Measurements from ENCODE around the gene C19orf12.

Gene C19orf12

DNA sequence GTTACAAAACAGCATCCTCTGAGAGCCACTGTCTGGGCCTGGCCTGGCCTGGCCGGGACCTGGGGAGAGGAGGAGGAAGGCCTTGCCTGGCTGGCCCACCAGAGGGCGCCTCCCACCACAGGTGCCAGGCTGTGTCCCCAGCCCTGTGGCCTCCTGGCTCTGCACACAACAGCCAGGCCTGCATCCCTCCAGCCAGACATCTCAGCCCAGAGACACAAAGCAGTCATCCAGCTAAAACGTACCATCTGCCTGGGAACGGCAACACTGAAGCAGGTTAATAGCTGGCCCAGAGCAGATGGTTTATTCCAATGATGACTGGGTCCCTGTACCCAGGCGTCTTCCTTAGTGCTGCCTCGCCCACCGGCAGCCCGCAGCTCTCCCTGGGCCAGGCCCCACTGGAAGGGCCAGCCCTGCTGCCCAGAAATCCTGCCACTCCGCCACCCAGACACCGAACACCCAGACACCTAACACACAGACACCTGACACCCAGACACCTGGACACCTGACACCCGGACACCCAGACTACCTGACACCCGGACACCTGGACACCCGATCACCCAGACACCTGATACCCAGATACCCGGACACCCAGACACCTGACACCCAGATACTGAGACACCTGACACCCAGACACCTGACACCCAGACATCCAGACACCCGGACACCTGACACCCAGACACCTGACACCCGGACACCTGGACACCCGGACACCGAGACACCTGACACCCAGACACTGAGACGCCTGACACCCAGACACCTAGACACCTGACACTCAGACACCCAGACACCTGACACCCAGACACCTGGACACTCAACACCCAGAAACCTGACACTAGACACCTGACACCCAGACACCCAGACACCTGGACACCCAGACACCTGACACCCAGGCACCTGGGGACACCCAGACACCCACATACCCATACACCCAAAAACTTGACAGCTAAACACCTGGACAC, 20.1 kb downstream of the C19orf12 start:
- no peaks in the 10 kb centered on the region for H3F3A ChIP-seq (ENCODE audit: control insufficient read depth, insufficient read depth)
- H3K4me2 ChIP-seq (ENCODE audit: low read length): no peak overlapping the region
- H3K4me1 ChIP-seq (ENCODE audit: control insufficient read depth, low read length): no peaks in the 10 kb centered on the region

DNA sequence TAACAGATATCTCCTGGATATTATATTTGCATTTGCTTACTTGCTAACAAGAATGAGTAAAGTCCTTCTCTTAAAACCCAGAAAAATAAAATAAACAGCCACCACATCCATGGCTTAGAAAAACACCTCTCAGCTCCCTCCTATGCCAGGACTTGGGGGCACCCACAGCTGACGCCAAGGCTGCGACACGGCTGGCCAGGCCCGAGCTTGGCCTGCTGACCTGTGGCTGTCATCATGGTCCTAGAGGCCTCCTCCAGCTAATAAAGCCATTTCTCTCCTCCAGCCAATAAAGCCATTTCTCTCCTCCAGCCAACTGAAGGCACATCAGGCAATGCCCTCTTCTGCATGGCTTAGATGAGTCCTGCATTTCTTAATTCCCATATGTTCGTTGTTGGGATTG, 20.9 kb downstream of the C19orf12 start:
- H3K4me2 ChIP-seq (ENCODE audit: low read length): no peak overlapping the region
- H3K4me3 ChIP-seq (ENCODE audit: low read length): no peak overlapping the region
- H3K27ac ChIP-seq (ENCODE audit: low read depth, low read length): no peak overlapping the region
- H3K4me1 ChIP-seq (ENCODE audit: control insufficient read depth, low read length): no peaks in the 10 kb centered on the region
- TF ChIP-seq, protein P1, sequence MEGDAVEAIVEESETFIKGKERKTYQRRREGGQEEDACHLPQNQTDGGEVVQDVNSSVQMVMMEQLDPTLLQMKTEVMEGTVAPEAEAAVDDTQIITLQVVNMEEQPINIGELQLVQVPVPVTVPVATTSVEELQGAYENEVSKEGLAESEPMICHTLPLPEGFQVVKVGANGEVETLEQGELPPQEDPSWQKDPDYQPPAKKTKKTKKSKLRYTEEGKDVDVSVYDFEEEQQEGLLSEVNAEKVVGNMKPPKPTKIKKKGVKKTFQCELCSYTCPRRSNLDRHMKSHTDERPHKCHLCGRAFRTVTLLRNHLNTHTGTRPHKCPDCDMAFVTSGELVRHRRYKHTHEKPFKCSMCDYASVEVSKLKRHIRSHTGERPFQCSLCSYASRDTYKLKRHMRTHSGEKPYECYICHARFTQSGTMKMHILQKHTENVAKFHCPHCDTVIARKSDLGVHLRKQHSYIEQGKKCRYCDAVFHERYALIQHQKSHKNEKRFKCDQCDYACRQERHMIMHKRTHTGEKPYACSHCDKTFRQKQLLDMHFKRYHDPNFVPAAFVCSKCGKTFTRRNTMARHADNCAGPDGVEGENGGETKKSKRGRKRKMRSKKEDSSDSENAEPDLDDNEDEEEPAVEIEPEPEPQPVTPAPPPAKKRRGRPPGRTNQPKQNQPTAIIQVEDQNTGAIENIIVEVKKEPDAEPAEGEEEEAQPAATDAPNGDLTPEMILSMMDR (IDR thresholded peaks at IDR 0.05; ENCODE audit: low read depth, low read length, poor library complexity, severe bottlenecking): no peak
- no peak for TF ChIP-seq EZH2phosphoT487 (IDR thresholded peaks at IDR 0.05; ENCODE audit: borderline replicate concordance, low read length)
- no peaks in the 10 kb centered on the region for H3K36me3 ChIP-seq (ENCODE audit: control insufficient read depth, low read length)
- H3K27me3 ChIP-seq (ENCODE audit: control insufficient read depth, low read length): no peaks in the 10 kb centered on the region
- peaks cover 14% of the 10 kb centered on the region; the same call in 1 of the 2 replicates for H3K9me3 ChIP-seq (ENCODE audit: control insufficient read depth, insufficient read depth, low read length)
- no peaks in the 10 kb centered on the region for H3K9me2 ChIP-seq (replicated peaks; ENCODE audit: control insufficient read depth, low read length)
- H3K79me2 ChIP-seq (ENCODE audit: control insufficient read depth, low read length): no peaks in the 10 kb centered on the region
- no peaks in the 10 kb centered on the region for H4K20me1 ChIP-seq (ENCODE audit: control insufficient read depth, insufficient read depth, low read depth, low read length)
- H3F3A ChIP-seq (ENCODE audit: control insufficient read depth, insufficient read depth): no peaks in the 10 kb centered on the region

More for the DNA sequence above, 20.1 kb downstream of the C19orf12 start:
- H4K20me1 ChIP-seq (ENCODE audit: control insufficient read depth, insufficient read depth, low read depth, low read length): no peaks in the 10 kb centered on the region
- no peak overlapping the region for H3K27ac ChIP-seq (ENCODE audit: low read depth, low read length)
- no peak for TF ChIP-seq EZH2phosphoT487 (IDR thresholded peaks at IDR 0.05; ENCODE audit: borderline replicate concordance, low read length)
- TF ChIP-seq, protein P1 (IDR thresholded peaks at IDR 0.05; ENCODE audit: low read depth, low read length, poor library complexity, severe bottlenecking): peak; percentile 84
- H3K9me3 ChIP-seq (ENCODE audit: control insufficient read depth, insufficient read depth, low read length): peaks cover 14% of the 10 kb centered on the region; the same call in 1 of the 2 replicates
- no peaks in the 10 kb centered on the region for H3K79me2 ChIP-seq (ENCODE audit: control insufficient read depth, low read length)
- no peaks in the 10 kb centered on the region for H3K9me2 ChIP-seq (replicated peaks; ENCODE audit: control insufficient read depth, low read length)
- H3K4me3 ChIP-seq (ENCODE audit: low read length): no peak overlapping the region
- H3K36me3 ChIP-seq (ENCODE audit: control insufficient read depth, low read length): no peaks in the 10 kb centered on the region
- H3K27me3 ChIP-seq (ENCODE audit: control insufficient read depth, low read length): no peaks in the 10 kb centered on the region

DNA sequence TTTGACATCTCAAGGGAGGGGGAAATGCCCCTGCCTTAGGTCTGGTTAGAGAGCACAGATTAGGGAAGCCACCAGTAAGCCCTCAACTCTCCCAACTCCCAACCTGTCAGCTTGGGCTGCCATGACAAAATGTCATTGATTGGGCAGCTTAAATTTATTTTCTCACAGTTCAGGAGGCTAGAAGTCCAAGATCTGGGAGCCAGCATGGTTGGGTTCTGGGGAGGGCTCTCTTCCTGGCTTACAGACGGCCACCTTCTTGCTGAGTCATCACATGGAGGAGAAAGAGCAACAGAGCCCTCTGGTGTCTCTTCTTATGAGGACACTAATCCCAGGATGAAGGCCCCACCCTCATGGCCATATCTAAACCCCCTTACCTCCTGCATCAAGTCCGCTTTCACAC, 24.2 kb downstream of the C19orf12 start:
- no peaks in the 10 kb centered on the region for H3K4me1 ChIP-seq (ENCODE audit: control insufficient read depth, low read length)
- H4K20me1 ChIP-seq (ENCODE audit: control insufficient read depth, insufficient read depth, low read depth, low read length): no peaks in the 10 kb centered on the region
- H3K4me3 ChIP-seq (ENCODE audit: low read length): no peak overlapping the region
- no peaks in the 10 kb centered on the region for H3K9me2 ChIP-seq (replicated peaks; ENCODE audit: control insufficient read depth, low read length)
- TF ChIP-seq, protein P1 (IDR thresholded peaks at IDR 0.05; ENCODE audit: low read depth, low read length, poor library complexity, severe bottlenecking): peak; percentile 48
- no peak for TF ChIP-seq EZH2phosphoT487 (IDR thresholded peaks at IDR 0.05; ENCODE audit: borderline replicate concordance, low read length)
- H3K36me3 ChIP-seq (ENCODE audit: control insufficient read depth, low read length): no peaks in the 10 kb centered on the region
- no peak overlapping the region for H3K4me2 ChIP-seq (ENCODE audit: low read length)
- no peak overlapping the region for H3K27ac ChIP-seq (ENCODE audit: low read depth, low read length)
- H3F3A ChIP-seq (ENCODE audit: control insufficient read depth, insufficient read depth): no peaks in the 10 kb centered on the region
- peaks cover 6% of the 10 kb centered on the region; the same call in 1 of the 2 replicates for H3K9me3 ChIP-seq (ENCODE audit: control insufficient read depth, insufficient read depth, low read length)
- H3K27me3 ChIP-seq (ENCODE audit: control insufficient read depth, low read length): no peaks in the 10 kb centered on the region
- no peaks in the 10 kb centered on the region for H3K79me2 ChIP-seq (ENCODE audit: control insufficient read depth, low read length)

Data from DOHH2 (cell line).